Measurements from ENCODE around the gene ACP4. TPM values are rescaled to one million over a fixed set of nuclear protein-coding genes. Genes with fewer than 3 reads are reported as not detected.

Gene ACP4
- total RNA-seq, 1 donor from 2014 or later: not detected

GRCh38 chr19:50839712-50840655 lies 49.8 kb downstream of the ACP4 start:
- no peak for DNase-seq (ENCODE audit: low spot score)

- DNase-seq (ENCODE audit: low spot score): no peak
Measured at GRCh38 chr19:50842130-50842529, 51.9 kb downstream of the ACP4 start.

GRCh38 chr19:50843205-50843604 lies 53.0 kb downstream of the ACP4 start:
- DNase-seq (ENCODE audit: low spot score): no peak

GRCh38 chr19:50843701-50844221 lies 53.5 kb downstream of the ACP4 start:
- DNase-seq (ENCODE audit: low spot score): no peak

DNA sequence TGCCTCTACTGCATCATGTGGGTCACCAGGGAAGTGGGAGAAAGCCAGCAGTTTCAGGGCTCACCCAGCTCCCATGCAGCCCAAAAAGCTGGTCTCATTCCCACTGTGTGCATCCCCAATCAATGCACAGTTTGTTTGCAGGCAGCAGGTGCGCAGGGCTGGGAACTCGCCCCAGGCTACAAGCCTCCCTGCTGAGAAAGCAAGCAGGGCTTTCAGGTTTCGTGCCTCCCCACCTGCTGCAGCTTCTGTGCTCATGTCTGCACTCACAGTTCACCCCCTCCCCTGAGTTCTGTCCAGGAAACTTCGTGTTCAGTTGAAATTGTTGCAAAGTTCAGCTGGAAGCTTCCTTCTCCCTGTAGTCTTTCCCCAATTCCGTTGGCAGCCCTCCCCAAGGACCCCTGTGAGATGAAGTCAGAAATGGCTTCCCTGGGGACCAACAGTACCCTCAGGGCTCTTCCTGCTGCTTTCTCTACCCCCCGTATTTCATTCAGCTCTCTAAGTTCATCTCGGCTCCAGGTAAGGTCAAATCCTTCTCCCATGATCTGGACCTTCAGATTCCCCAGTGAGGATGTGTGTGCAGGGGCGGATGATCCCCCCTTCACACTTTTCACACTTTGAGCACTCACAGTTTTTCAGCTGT lies 54.2 kb downstream of the ACP4 start:
- no peak for DNase-seq (ENCODE audit: low spot score)

Other genes with a start within 250 kb of the ACP4 start
- gene LRRC4B, start 222.0 kb upstream of the ACP4 start, total RNA-seq: 1.6 TPM
- 0.51 TPM for gene SYT3, start 150.5 kb upstream of the ACP4 start, total RNA-seq
- gene C19orf81, start 141.0 kb upstream of the ACP4 start, total RNA-seq: not detected
- gene SHANK1, start 70.6 kb upstream of the ACP4 start, total RNA-seq: 0.74 TPM
- 13.2 TPM for gene CLEC11A, start 67.1 kb upstream of the ACP4 start, total RNA-seq
- gene GPR32, start 20.0 kb upstream of the ACP4 start, total RNA-seq: not detected
- gene KLK1, start 33.4 kb downstream of the ACP4 start, total RNA-seq: 1.1 TPM
- gene KLK15, start 43.2 kb downstream of the ACP4 start, total RNA-seq: not detected
- gene KLK3, start 64.5 kb downstream of the ACP4 start, total RNA-seq: not detected
- not detected for gene KLK2, start 83.0 kb downstream of the ACP4 start, total RNA-seq
- not detected for gene KLK4, start 121.0 kb downstream of the ACP4 start, total RNA-seq
- gene KLK5, start 162.6 kb downstream of the ACP4 start, total RNA-seq: not detected
- gene KLK6, start 179.2 kb downstream of the ACP4 start, total RNA-seq: not detected
- gene KLK7, start 193.5 kb downstream of the ACP4 start, total RNA-seq: not detected
- not detected for gene KLK8, start 211.2 kb downstream of the ACP4 start, total RNA-seq
- not detected for gene KLK10, start 229.3 kb downstream of the ACP4 start, total RNA-seq
- gene KLK11, start 236.2 kb downstream of the ACP4 start, total RNA-seq: not detected
- gene KLK12, start 244.6 kb downstream of the ACP4 start, total RNA-seq: not detected

All from mesenteric fat pad (tissue), 1 donor.